ENCODE results near the gene HEPHL1.
"Not testable (repeated sequence)": the region's sequence is repeated elsewhere in the genome, so short reads cannot be mapped to it uniquely, and the experiment has no call there.

Gene HEPHL1, protein sequence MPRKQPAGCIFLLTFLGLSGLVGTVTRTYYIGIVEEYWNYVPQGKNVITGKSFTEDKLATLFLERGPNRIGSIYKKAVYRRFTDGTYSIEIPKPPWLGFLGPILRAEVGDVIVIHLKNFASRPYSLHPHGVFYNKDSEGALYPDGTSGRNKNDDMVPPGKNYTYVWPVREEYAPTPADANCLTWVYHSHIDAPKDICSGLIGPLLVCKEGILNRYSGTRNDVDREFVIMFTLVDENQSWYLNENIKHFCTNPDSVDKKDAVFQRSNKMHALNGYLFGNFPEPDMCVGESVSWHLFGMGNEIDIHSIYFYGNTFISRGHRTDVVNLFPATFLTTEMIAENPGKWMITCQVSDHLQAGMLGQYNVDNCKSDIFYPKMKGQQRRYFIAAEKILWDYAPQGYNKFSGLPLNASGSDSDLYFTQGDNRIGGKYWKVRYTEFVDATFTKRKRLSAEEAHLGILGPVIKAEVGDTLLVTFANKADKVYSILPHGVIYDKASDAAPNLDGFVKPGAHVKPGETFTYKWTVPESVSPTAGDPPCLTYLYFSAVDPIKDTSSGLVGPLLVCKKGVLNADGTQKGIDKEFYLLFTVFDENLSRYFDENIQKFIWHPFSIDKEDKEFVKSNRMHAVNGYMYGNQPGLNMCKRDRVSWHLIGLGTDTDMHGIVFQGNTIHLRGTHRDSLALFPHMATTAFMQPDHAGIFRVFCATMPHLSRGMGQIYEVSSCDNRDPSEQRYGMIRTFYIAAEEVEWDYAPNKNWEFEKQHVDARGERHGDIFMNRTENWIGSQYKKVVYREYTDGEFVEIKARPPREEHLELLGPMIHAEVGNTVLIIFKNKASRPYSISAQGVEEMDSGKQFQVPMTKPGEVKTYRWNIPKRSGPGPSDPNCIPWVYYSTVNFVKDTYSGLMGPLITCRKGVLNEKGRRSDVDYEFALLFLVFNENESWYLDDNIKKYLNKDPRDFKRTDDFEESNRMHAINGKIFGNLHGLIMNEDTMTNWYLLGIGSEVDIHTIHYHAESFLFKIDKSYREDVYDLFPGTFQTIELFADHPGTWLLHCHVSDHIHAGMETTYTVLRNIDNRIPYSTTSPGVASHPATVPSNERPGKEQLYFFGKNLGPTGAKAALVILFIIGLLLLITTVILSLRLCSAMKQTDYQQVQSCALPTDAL
- long read RNA-seq, result 0 reads

DNA sequence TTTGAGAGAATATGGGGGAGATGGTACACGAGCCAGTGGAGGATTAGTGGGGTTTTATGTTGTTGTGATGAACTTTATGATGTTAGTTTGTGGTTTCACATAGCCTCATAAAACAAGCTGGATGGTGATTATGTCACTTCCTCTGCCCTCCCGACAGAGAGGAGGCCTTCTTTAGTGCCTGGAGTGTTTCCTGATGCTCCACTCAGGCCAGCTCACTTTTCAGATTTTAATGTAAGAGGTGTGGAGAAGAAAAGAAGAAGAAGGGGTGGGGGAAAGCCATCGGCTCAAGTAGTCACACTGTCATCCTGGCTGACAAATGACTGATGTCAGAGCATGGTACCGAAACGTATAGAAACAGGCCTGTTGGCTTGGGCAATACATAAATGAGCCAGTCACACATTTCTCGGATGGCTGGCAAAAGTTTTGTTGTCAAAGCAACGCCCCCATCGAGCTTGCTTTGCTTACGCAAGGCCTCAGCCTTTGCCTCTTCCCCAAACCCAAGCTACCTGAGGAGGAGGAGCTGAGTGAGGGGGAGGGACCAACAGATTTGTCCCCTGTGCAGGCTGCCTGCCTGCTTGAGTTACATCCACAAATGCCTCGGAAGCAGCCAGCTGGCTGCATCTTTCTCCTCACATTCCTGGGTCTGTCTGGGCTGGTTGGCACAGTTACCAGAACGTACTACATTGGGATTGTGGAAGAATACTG is at the start of gene HEPHL1:
TSS of gene HEPHL1 (plus strand) at position 578 of the 705 bp plus-strand sequence. CDS start at position 593, 15 bp downstream.
- Histone ChIP-seq H3K27ac (replicated peaks) (no peak within 1 kb of the TSS), H3K27me3 (ENCODE audit: insufficient read depth, poor library complexity, severe bottlenecking) (no peaks in the 10 kb centered on the region), H3K4me3 (replicated peaks; ENCODE audit: insufficient read depth, low read length) (no peak within 1 kb of the TSS)
- TF ChIP-seq SPI1 (IDR thresholded peaks at IDR 0.05; ENCODE audit: borderline replicate concordance, low read depth) (no peak), GABPA (IDR thresholded peaks at IDR 0.05; ENCODE audit: low read depth) (no peak), POLR2AphosphoS5 (IDR thresholded peaks at IDR 0.05; ENCODE audit: low read depth) (no peak)
- TF ChIP-seq, protein P1, sequence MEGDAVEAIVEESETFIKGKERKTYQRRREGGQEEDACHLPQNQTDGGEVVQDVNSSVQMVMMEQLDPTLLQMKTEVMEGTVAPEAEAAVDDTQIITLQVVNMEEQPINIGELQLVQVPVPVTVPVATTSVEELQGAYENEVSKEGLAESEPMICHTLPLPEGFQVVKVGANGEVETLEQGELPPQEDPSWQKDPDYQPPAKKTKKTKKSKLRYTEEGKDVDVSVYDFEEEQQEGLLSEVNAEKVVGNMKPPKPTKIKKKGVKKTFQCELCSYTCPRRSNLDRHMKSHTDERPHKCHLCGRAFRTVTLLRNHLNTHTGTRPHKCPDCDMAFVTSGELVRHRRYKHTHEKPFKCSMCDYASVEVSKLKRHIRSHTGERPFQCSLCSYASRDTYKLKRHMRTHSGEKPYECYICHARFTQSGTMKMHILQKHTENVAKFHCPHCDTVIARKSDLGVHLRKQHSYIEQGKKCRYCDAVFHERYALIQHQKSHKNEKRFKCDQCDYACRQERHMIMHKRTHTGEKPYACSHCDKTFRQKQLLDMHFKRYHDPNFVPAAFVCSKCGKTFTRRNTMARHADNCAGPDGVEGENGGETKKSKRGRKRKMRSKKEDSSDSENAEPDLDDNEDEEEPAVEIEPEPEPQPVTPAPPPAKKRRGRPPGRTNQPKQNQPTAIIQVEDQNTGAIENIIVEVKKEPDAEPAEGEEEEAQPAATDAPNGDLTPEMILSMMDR (IDR thresholded peaks at IDR 0.05; ENCODE audit: insufficient read depth, low read length), result no peak
- TF ChIP-seq, protein P2, sequence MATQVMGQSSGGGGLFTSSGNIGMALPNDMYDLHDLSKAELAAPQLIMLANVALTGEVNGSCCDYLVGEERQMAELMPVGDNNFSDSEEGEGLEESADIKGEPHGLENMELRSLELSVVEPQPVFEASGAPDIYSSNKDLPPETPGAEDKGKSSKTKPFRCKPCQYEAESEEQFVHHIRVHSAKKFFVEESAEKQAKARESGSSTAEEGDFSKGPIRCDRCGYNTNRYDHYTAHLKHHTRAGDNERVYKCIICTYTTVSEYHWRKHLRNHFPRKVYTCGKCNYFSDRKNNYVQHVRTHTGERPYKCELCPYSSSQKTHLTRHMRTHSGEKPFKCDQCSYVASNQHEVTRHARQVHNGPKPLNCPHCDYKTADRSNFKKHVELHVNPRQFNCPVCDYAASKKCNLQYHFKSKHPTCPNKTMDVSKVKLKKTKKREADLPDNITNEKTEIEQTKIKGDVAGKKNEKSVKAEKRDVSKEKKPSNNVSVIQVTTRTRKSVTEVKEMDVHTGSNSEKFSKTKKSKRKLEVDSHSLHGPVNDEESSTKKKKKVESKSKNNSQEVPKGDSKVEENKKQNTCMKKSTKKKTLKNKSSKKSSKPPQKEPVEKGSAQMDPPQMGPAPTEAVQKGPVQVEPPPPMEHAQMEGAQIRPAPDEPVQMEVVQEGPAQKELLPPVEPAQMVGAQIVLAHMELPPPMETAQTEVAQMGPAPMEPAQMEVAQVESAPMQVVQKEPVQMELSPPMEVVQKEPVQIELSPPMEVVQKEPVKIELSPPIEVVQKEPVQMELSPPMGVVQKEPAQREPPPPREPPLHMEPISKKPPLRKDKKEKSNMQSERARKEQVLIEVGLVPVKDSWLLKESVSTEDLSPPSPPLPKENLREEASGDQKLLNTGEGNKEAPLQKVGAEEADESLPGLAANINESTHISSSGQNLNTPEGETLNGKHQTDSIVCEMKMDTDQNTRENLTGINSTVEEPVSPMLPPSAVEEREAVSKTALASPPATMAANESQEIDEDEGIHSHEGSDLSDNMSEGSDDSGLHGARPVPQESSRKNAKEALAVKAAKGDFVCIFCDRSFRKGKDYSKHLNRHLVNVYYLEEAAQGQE (IDR thresholded peaks at IDR 0.05; ENCODE audit: insufficient replicate concordance, low read depth), result no peak
- DNase-seq (ENCODE audit: low read depth in 1 of 2, low spot score in 1 of 2), result no peak

DNA sequence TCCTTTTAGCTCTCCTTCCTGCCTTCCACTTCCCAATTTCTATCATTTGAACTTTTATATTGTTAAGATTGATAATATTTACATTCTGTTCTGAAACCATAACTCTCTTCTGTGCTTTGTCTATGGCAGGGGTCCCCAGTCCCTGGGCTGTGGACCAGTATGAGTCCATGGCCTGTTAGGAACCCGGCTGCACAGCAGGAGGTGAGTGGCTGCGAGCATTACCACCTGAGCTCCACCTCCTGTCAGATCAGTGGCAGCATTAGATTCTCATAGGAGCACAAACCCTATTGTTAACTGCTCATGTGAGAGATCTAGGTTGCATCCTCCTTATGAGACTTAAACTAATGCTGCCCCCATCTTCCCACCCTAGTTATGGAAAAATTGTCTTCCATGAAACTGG is 48.4 kb upstream of the HEPHL1 start:
- no peak overlapping the region for H3K4me3 ChIP-seq (replicated peaks; ENCODE audit: insufficient read depth, low read length)
- H3K27ac ChIP-seq (replicated peaks), result no peak overlapping the region
- DNase-seq (ENCODE audit: low read depth in 1 of 2, low spot score in 1 of 2), result no peak
- peaks cover 2% of the 10 kb centered on the region for H3K27me3 ChIP-seq (ENCODE audit: insufficient read depth, poor library complexity, severe bottlenecking)
- TF ChIP-seq, protein P2 (IDR thresholded peaks at IDR 0.05; ENCODE audit: insufficient replicate concordance, low read depth), result no peak
- TF ChIP-seq, protein P1 (IDR thresholded peaks at IDR 0.05; ENCODE audit: insufficient read depth, low read length), result no peak
- no peak for TF ChIP-seq POLR2AphosphoS5 (IDR thresholded peaks at IDR 0.05; ENCODE audit: low read depth)
- no peak for TF ChIP-seq GABPA (IDR thresholded peaks at IDR 0.05; ENCODE audit: low read depth)
- TF ChIP-seq SPI1 (IDR thresholded peaks at IDR 0.05; ENCODE audit: borderline replicate concordance, low read depth), result no peak

DNA sequence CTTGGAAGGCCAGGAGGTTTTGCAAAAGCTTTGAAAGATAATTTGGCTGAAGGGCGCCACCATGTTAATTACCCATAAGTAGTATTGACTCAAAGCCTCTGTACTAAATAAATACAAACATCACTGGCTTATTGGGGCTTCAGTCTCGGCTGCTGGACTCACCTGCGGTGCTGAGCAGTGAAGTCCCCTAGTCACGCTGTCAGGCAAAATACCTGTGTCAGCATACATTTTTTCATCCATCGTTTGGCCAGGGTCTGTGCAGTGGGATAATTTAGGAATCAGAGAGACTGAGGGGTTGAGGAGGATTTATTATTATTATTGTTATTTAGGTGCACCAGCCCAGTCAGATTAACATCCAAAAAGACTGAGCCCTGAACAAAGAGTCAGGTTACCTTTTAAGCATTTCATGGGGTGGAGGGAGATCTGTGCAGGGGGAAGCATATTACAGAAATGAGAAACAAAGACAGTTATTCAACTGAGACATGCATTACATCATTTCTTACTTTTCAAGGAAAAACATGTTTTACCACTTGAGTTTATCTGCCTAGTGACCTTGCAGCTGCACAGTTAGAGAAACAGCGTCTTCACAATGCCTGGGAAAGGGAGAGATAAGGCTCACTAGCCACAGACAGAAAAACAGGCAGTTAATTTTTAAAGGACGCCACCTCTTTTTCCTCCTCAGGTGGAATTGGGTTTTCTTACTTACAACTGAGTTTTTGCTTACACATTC is 47.7 kb upstream of the HEPHL1 start:
- DNase-seq (ENCODE audit: low read depth in 1 of 2, low spot score in 1 of 2); H3K27me3 ChIP-seq (ENCODE audit: insufficient read depth, poor library complexity, severe bottlenecking); H3K27ac ChIP-seq (replicated peaks); H3K4me3 ChIP-seq (replicated peaks; ENCODE audit: insufficient read depth, low read length): not testable (repeated sequence)
